H1 (cell line): ENCODE data around the gene MYCBPAP. TPM values are rescaled to one million over a fixed set of nuclear protein-coding genes. Genes with fewer than 3 reads are reported as not detected.

ENCODE experiments used
- CTCF ChIA-PET: fragments of 300-600 bp; sonication (Branson Sonifier 250); formaldehyde crosslinking; loops from one replicate; lab custom pipeline; 2021; ENCODE audit not compliant: partially characterized antibody; lab: Charles Lee
- POLR2A ChIA-PET: fragments of 300-600 bp; sonication (Branson Sonifier 250); formaldehyde crosslinking; loops from one replicate; lab custom pipeline; 2021; ENCODE audit warnings: inconsistent platforms; ENCODE audit not compliant: partially characterized antibody; lab: Charles Lee
- DNase-seq, 2 experiments: peaks; one replicate each; pipeline versions ENCODE4 v3.0.0 to v3.0.0-alpha.2; 2010 to 2022; ENCODE audit warnings: low spot score in 2 of 2, low read depth in 1 of 2, mixed read lengths in 1 of 2
- FAIRE-seq: peaks from 2 replicates; lab custom pipeline; 2011; peaks lifted over from hg19 to GRCh38; lab: Jason Lieb, UNC
- H2AFZ ChIP-seq: 2 replicates; pipeline ENCODE4 v1.8.1; 2012; ENCODE audit warnings: low read length, inconsistent platforms
- H2AK5ac ChIP-seq: 2 replicates; pipeline ENCODE4 v1.6.1; 2013; ENCODE audit warnings: low read depth, low read length
- H2BK120ac ChIP-seq: replicated peaks from 2 replicates; pipeline ENCODE3; 2013; ENCODE audit warnings: low read depth, low read length, inconsistent platforms
- H2BK12ac ChIP-seq: 2 replicates; pipeline ENCODE4 v1.6.1; 2013; ENCODE audit warnings: low read depth, low read length
- H2BK15ac ChIP-seq: 2 replicates; pipeline ENCODE4 v1.6.1; 2013; ENCODE audit warnings: low read length
- H2BK20ac ChIP-seq: 2 replicates; pipeline ENCODE4 v1.6.1; 2013; ENCODE audit warnings: low read length
- H2BK5ac ChIP-seq: 2 replicates; pipeline ENCODE4 v1.6.1; 2013; ENCODE audit warnings: low read depth, low read length
- H3K14ac ChIP-seq: 2 replicates; pipeline ENCODE4 v1.6.1; 2013; ENCODE audit warnings: inconsistent platforms; ENCODE audit not compliant: insufficient read length
- H3K18ac ChIP-seq: 2 replicates; pipeline ENCODE4 v1.6.1; 2013; ENCODE audit warnings: low read length; ENCODE audit errors: extremely low read depth
- H3K23ac ChIP-seq: 2 replicates; pipeline ENCODE4 v1.6.1; 2013; ENCODE audit warnings: inconsistent platforms; ENCODE audit not compliant: insufficient read length
- H3K23me2 ChIP-seq: 2 replicates; pipeline ENCODE4 v1.6.1; 2013; ENCODE audit warnings: low read depth, low read length
- H3K27ac ChIP-seq: 2 replicates; pipeline ENCODE4 v1.6.1; 2011; ENCODE audit warnings: low read depth, low read length, inconsistent platforms
- H3K27me3 ChIP-seq, 4 experiments: replicated peaks in 1 of 4; 1 replicate in 1 of 4; 2 replicates in 3 of 4; pipeline versions ENCODE4 v1.6.1 to v1.8.1; 2011 to 2013; ENCODE audit warnings: low read length in 3 of 4, mild to moderate bottlenecking in 3 of 4, inconsistent platforms in 2 of 4, mixed read lengths in 2 of 4, moderate library complexity in 1 of 4; ENCODE audit not compliant: control insufficient read depth in 3 of 4, insufficient read depth in 3 of 4; ENCODE audit errors: extremely low read depth in 1 of 4
- H3K36me3 ChIP-seq, 4 experiments: 2 replicates each; pipeline versions ENCODE4 v1.6.1 to v1.8.1; 2011 to 2013; ENCODE audit warnings: mild to moderate bottlenecking in 4 of 4, low read length in 3 of 4, moderate library complexity in 2 of 4, control low read depth in 1 of 4, inconsistent platforms in 1 of 4; ENCODE audit not compliant: insufficient read depth in 4 of 4, control insufficient read depth in 2 of 4
- H3K4ac ChIP-seq: replicated peaks from 2 replicates; pipeline ENCODE3; 2013; ENCODE audit warnings: low read length, low read depth, mixed read lengths, inconsistent platforms; ENCODE audit not compliant: insufficient read length
- H3K4me1 ChIP-seq, 4 experiments: replicated peaks in 1 of 4; 1 replicate in 1 of 4; 2 replicates in 3 of 4; pipeline versions ENCODE4 v1.6.1 to v1.8.1; 2011 to 2013; ENCODE audit warnings: low read length in 3 of 4, inconsistent platforms in 2 of 4, mixed read lengths in 1 of 4; ENCODE audit not compliant: insufficient read depth in 4 of 4, control insufficient read depth in 3 of 4
- H3K4me2 ChIP-seq, 2 experiments: 2 replicates each; pipeline versions ENCODE4 v1.6.1 to v1.8.1; 2011 to 2013; ENCODE audit warnings: low read depth in 2 of 2, low read length in 2 of 2, control low read depth in 1 of 2, inconsistent platforms in 1 of 2, mild to moderate bottlenecking in 1 of 2; ENCODE audit not compliant: insufficient read depth in 1 of 2
- H3K4me3 ChIP-seq, 4 experiments: fragments of 200-600, 300-600 bp in 1 of 4; sonication (generic), shearing (Covaris generic), sonication (Bioruptor Twin) in 1 of 4; 2 replicates each; pipeline versions ENCODE4 v1.5.1 to v1.8.1; 2011 to 2016; ENCODE audit warnings: low read length in 4 of 4, low read depth in 3 of 4, control low read depth in 2 of 4, inconsistent platforms in 2 of 4, mild to moderate bottlenecking in 2 of 4, mixed read lengths in 1 of 4, moderate library complexity in 1 of 4; ENCODE audit not compliant: insufficient read depth in 2 of 4; ENCODE audit errors: extremely low read depth in 1 of 4
- H3K56ac ChIP-seq: replicated peaks from 2 replicates; pipeline ENCODE3; 2013; ENCODE audit warnings: low read depth, mild to moderate bottlenecking, mixed read lengths, low read length, inconsistent platforms; ENCODE audit not compliant: insufficient read length
- H3K79me1 ChIP-seq: 2 replicates; pipeline ENCODE4 v1.6.1; 2013; ENCODE audit warnings: low read depth, low read length, control low read depth
- H3K79me2 ChIP-seq, 2 experiments: 2 replicates each; pipeline versions ENCODE4 v1.6.1 to v1.8.1; 2012 to 2013; ENCODE audit warnings: low read length in 2 of 2, mild to moderate bottlenecking in 2 of 2, inconsistent platforms in 1 of 2; ENCODE audit not compliant: insufficient read depth in 2 of 2, control insufficient read depth in 1 of 2
- H3K9ac ChIP-seq, 4 experiments: replicated peaks in 1 of 4; 1 replicate in 1 of 4; 2 replicates in 3 of 4; pipeline versions ENCODE4 v1.6.1 to v1.8.1; 2011 to 2013; ENCODE audit warnings: low read depth in 3 of 4, low read length in 3 of 4, control low read depth in 2 of 4, mild to moderate bottlenecking in 2 of 4, moderate library complexity in 2 of 4, inconsistent platforms in 1 of 4; ENCODE audit errors: extremely low read depth in 1 of 4
- H3K9me3 ChIP-seq, 2 experiments: 2 replicates each; pipeline versions ENCODE4 v1.6.1 to v1.8.1; 2012 to 2013; ENCODE audit warnings: mild to moderate bottlenecking in 2 of 2, moderate library complexity in 2 of 2, control low read depth in 1 of 2, inconsistent platforms in 1 of 2, low read depth in 1 of 2, low read length in 1 of 2, mixed read lengths in 1 of 2; ENCODE audit not compliant: insufficient read depth in 2 of 2
- H4K20me1 ChIP-seq, 2 experiments: replicated peaks in 1 of 2; 2 replicates each; pipeline versions ENCODE3 to v1.8.1; 2011 to 2013; ENCODE audit warnings: inconsistent platforms in 2 of 2, low read length in 2 of 2, mild to moderate bottlenecking in 1 of 2; ENCODE audit not compliant: insufficient read depth in 2 of 2, control insufficient read depth in 1 of 2
- H4K5ac ChIP-seq: 2 replicates; pipeline ENCODE4 v1.6.1; 2013; ENCODE audit warnings: low read length, low read depth, mixed read lengths, inconsistent platforms; ENCODE audit not compliant: insufficient read length
- H4K8ac ChIP-seq: 2 replicates; pipeline ENCODE4 v1.8.0; 2013; ENCODE audit warnings: mild to moderate bottlenecking, moderate library complexity, low read length, inconsistent platforms; ENCODE audit not compliant: insufficient read depth; ENCODE audit errors: extremely low read depth
- H4K91ac ChIP-seq: replicated peaks from 2 replicates; pipeline ENCODE3; 2013; ENCODE audit warnings: low read length, mixed read lengths, inconsistent platforms; ENCODE audit not compliant: insufficient read length
- BACH1 ChIP-seq: IDR thresholded peaks from 2 replicates; pipeline ENCODE4 v1.6.1; 2012; ENCODE audit warnings: low read length, improper control_type of control experiment
- HDAC6 ChIP-seq: IDR thresholded peaks from one replicate; pipeline ENCODE4 v1.7.1; 2012; ENCODE audit warnings: low read depth, mild to moderate bottlenecking, inconsistent platforms, low read length, moderate library complexity
- RAD21 ChIP-seq, 2 experiments: IDR thresholded peaks in 1 of 2; conservative IDR thresholded peaks in 1 of 2; 2 replicates each; pipeline ENCODE4 v1.6.1; 2011; ENCODE audit warnings: low read depth in 2 of 2, low read length in 2 of 2, improper control_type of control experiment in 1 of 2, inconsistent platforms in 1 of 2, mild to moderate bottlenecking in 1 of 2, moderate library complexity in 1 of 2
- RBBP5 ChIP-seq: IDR thresholded peaks from 2 replicates; pipeline ENCODE4 v1.7.1; 2012; ENCODE audit warnings: low read depth, mild to moderate bottlenecking, inconsistent platforms, low read length, moderate library complexity, borderline replicate concordance
- RNF2 ChIP-seq: fragments of 200-900, 300-1000 bp; sonication (generic); IDR thresholded peaks from 2 replicates; pipeline ENCODE4 v1.7.1; 2016; ENCODE audit warnings: borderline replicate concordance, low read depth, mild to moderate bottlenecking, antibody characterized with exemption, low read length; ENCODE audit not compliant: poor library complexity, severe bottlenecking; ENCODE audit errors: missing control alignments
- SIX5 ChIP-seq: IDR thresholded peaks from 2 replicates; pipeline ENCODE4 v1.6.1; 2011; ENCODE audit warnings: mild to moderate bottlenecking, low read depth, low read length
- ZNF274 ChIP-seq: IDR thresholded peaks from 2 replicates; pipeline ENCODE4 v1.7.0; 2012; ENCODE audit warnings: low read length, borderline replicate concordance; ENCODE audit errors: extremely low read depth
- WGBS, 2 experiments: shearing (Covaris generic) in 1 of 2; methylation state at CpG; one replicate each; pipeline versions ENCODE4 v1.1.6 to v1.1.7; 2013 to 2015; ENCODE audit warnings: low lambda C conversion rate in 2 of 2, mixed read lengths in 2 of 2, inconsistent platforms in 1 of 2, low coverage in 1 of 2, missing lambda C conversion rate in 1 of 2; ENCODE audit not compliant: insufficient replicate concordance in 2 of 2, insufficient coverage in 1 of 2, insufficient read length in 1 of 2; ENCODE audit errors: extremely low coverage in 1 of 2, missing lambda C conversion rate in 1 of 2; 5-methylcytosine and 5-hydroxymethylcytosine counted together
- polyA plus RNA-seq, 7 experiments: library from polyadenylated mRNA; depleted of rRNA in 3 of 7; stranded (reverse) in 5 of 7; unstranded in 2 of 7; fragments of >200 nt in 5 of 7; fragments of 200-250 nt in 2 of 7; gene quantifications; 1 replicate in 5 of 7; 2 replicates in 1 of 7; 4 replicates in 1 of 7; pipeline versions ENCODE4 v1.2.1 to v1.2.3, GENCODE V29; 2011 to 2013; ENCODE audit warnings: missing spikeins in 2 of 7, mixed read lengths in 2 of 7
- total RNA-seq: library from RNA; stranded (reverse); fragmentation: NEBNext Ultra II Directional; extraction: Animal tissue kit (Norgen Biotek cat#: 25700); gene quantifications from 2 replicates; pipeline ENCODE4 v1.2.1, GENCODE V29; 2021
- TF ChIP-seq, protein P1 (sequence below): IDR thresholded peaks from 2 replicates; pipeline ENCODE4 v1.6.1; 2012; ENCODE audit warnings: inconsistent platforms

Gene MYCBPAP
- total and polyA plus RNA-seq, 2 of the 8 experiments (the other 6 are each of a cell fraction or from before 2014, with no cell fraction given), result 0.89 to 3.3 TPM

DNA sequence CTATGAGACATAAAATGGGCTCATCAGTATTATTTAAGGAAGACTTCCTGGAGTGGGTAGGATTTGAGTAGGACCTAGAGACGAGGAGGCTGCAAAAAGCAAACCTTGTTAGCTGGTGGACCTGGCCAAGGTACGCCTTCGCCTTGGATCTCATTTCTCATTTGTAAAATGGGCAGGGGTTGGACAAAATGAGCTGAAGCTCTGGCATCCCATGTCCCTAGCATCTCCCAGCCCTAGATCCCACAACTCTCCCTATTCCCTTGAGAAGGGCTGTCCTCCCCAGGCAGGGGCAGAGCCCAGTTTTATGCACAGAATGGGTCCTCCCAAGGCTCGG, 38.4 kb downstream of the MYCBPAP start:
- Histone ChIP-seq H3K14ac (no peak overlapping the region), H2BK5ac (peak overlapping the region; percentile 47; the same call in 1 of the 2 replicates), H3K23ac (no peak overlapping the region), H3K79me1 (no peaks in the 10 kb centered on the region), H2BK120ac (no peak overlapping the region), H4K91ac (peak overlapping the region; percentile 66), H2BK15ac (no peak overlapping the region), H4K8ac (no peak overlapping the region), H3K9me3 (no peaks in the 10 kb centered on the region), H4K20me1 (no peaks in the 10 kb centered on the region), H3K9ac (no peak overlapping the region), H2AK5ac (no peak overlapping the region), H2BK12ac (0 out of 2 replicates have a peak overlapping the region, but pooled peaks have one; percentile 60), H4K5ac (no peak overlapping the region), H3K4ac (no peak overlapping the region), H3K27ac (no peak overlapping the region), H3K18ac (no peak overlapping the region), H3K56ac (no peak overlapping the region), H3K4me2 (peak overlapping the region in 1 of 2 experiments; percentile 21; a peak in 1 of 4 replicates), H2BK20ac (no peak overlapping the region), H3K23me2 (peaks cover 5% of the 10 kb centered on the region; the same call in 1 of the 2 replicates), H3K36me3 (no peaks in the 10 kb centered on the region), H3K4me1 (peaks cover 6 to 21% (median 13%) of the 10 kb centered on the region in 4 experiments), H2AFZ (no peak overlapping the region), H3K27me3 (no peaks in the 10 kb centered on the region), H3K4me3 (peak overlapping the region in 1 of 4 experiments; percentile 67; a peak in 1 of 8 replicates), H3K79me2 (no peaks in the 10 kb centered on the region)
- ChIA-PET CTCF (interaction anchor here (0.6 to 12.4 kb wide), 15 partner anchors 24 to 295 kb away, joined by 3 to 404 read pairs (median 3); no protein-coding TSS in a partner anchor), POLR2A (interaction anchor here (1.2 to 2.1 kb wide), 3 partner anchors 11 to 79 kb away, joined by 5 to 10 read pairs (median 5); partner anchors contain the start of gene CACNA1G)
- 64% methylated on average over 4 of the region's 4 CpGs; no CpG with 5 or more reads in 1 of the 2 experiments for WGBS, 2 experiments
- no peak for FAIRE-seq
- TF ChIP-seq SIX5, result no peak
- no peak for TF ChIP-seq RBBP5
- no peak for TF ChIP-seq RNF2
- no peak for TF ChIP-seq HDAC6
- TF ChIP-seq BACH1, result no peak
- TF ChIP-seq, protein P1, sequence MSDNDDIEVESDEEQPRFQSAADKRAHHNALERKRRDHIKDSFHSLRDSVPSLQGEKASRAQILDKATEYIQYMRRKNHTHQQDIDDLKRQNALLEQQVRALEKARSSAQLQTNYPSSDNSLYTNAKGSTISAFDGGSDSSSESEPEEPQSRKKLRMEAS, result no peak
- no peak for TF ChIP-seq RAD21 (IDR thresholded peaks at IDR 0.05 in 1 of 2, conservative IDR thresholded peaks at IDR 0.05 in 1 of 2; ENCODE audit: low read depth in 2 of 2, low read length in 2 of 2)
- TF ChIP-seq ZNF274, result no peak
- no peak for DNase-seq
